ENCODE results near the gene LRRC34. TPM values are rescaled to one million over a fixed set of nuclear protein-coding genes. Genes with fewer than 3 reads are reported as not detected.

The LRRC34 gene
- total RNA-seq, 2 donors from 2014 or later = 0.77 to 0.82 TPM

DNA sequence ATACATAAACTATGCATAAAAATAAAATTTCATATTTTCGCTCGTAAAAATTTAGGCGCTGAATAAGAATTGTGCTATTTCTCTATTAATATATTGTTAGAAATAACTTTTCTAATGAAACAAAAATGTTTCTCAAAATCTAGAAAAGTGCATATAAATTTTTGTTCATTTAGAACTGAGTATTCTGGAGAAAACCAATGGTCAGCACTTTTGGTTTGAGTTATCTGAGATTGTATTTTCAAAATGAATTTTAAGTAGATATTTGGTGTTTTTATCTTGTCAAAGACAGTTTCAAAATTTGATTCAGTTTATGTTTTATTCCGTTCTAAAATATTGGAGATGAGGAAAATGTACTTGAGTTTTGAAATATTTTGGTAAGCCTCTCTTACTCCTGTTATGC lies 25.6 kb downstream of the LRRC34 start:
- no peak for DNase-seq
- Histone ChIP-seq H3K27ac (no peak overlapping the region), H3K4me3 (no peak overlapping the region), H3K9ac (ENCODE audit: low read depth in 2 of 2, low read length in 2 of 2) (no peak overlapping the region), H3K4me1 (no peaks in the 10 kb centered on the region), H3K27me3 (no peaks in the 10 kb centered on the region), H3K36me3 (peaks cover 6% of the 10 kb centered on the region), H3K9me3 (no peaks in the 10 kb centered on the region)
- TF ChIP-seq, protein P1, sequence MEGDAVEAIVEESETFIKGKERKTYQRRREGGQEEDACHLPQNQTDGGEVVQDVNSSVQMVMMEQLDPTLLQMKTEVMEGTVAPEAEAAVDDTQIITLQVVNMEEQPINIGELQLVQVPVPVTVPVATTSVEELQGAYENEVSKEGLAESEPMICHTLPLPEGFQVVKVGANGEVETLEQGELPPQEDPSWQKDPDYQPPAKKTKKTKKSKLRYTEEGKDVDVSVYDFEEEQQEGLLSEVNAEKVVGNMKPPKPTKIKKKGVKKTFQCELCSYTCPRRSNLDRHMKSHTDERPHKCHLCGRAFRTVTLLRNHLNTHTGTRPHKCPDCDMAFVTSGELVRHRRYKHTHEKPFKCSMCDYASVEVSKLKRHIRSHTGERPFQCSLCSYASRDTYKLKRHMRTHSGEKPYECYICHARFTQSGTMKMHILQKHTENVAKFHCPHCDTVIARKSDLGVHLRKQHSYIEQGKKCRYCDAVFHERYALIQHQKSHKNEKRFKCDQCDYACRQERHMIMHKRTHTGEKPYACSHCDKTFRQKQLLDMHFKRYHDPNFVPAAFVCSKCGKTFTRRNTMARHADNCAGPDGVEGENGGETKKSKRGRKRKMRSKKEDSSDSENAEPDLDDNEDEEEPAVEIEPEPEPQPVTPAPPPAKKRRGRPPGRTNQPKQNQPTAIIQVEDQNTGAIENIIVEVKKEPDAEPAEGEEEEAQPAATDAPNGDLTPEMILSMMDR (IDR thresholded peaks at IDR 0.05) = no peak
- intact Hi-C loops (cut with DNase I) = no loop called here

DNA sequence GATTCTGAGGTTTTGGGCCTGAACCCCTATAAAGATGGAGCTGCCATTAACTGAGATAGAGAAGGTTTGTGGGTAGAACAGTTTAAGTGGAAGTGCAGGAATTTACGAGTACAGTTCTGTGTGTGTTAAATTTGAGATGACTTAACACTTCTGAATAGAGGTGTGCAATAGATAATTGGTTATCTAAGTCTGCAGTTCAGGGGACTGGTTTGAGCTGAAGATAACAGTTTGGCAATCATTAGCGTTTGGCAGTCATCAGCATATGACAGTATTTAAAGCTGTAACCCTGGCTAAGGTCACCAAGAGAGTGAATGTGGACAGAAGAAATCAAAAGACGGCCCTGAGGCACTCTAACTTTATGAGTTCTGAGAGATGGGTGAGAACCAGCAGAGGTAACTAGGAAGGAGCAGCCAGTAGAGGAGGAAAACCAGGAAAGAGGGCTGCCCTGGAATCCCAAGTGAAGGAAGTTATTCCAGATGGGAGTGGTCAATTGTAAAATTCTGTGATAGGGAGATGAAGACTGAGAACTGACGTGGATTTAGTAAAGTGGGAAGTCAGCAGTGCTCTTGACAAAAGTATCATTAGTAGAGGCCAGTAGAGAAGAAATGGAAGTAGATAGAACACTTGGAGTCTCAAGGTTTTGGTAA lies 31.4 kb downstream of the LRRC34 start:
- intact Hi-C loops (cut with DNase I) = no loop called here
- Histone ChIP-seq H3K36me3 (peaks cover 4% of the 10 kb centered on the region), H3K27ac (no peak overlapping the region), H3K9ac (ENCODE audit: low read depth in 2 of 2, low read length in 2 of 2) (no peak overlapping the region), H3K9me3 (no peaks in the 10 kb centered on the region), H3K27me3 (no peaks in the 10 kb centered on the region), H3K4me3 (no peak overlapping the region), H3K4me1 (no peaks in the 10 kb centered on the region)
- no peak for DNase-seq
- TF ChIP-seq, protein P1 (IDR thresholded peaks at IDR 0.05) = no peak

DNA sequence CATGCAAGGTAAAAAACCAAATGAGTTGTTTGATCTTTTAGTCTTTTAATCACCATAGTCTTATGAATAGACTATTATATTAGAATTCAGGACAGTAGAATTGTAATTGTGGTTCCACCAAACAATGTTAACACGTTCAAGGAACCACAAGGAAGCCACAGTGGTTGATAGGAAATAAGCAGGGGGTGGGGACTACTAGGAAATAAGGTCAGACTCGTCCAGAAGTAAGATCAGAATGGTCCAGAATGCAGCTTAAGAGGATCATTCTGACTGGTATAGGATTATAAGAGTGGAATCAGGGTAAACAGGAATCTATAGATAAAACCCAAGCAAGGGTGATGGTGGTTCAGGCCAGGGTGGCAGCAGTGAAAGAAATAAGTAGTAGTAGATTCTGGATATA lies 32.0 kb downstream of the LRRC34 start:
- Histone ChIP-seq H3K4me3 (no peak overlapping the region), H3K36me3 (peaks cover 4% of the 10 kb centered on the region), H3K27me3 (no peaks in the 10 kb centered on the region), H3K9ac (ENCODE audit: low read depth in 2 of 2, low read length in 2 of 2) (no peak overlapping the region), H3K27ac (no peak overlapping the region), H3K4me1 (peaks cover 4% of the 10 kb centered on the region), H3K9me3 (no peaks in the 10 kb centered on the region)
- no peak for DNase-seq
- intact Hi-C loops (cut with DNase I) = no loop called here
- TF ChIP-seq, protein P1 (IDR thresholded peaks at IDR 0.05) = no peak

DNA sequence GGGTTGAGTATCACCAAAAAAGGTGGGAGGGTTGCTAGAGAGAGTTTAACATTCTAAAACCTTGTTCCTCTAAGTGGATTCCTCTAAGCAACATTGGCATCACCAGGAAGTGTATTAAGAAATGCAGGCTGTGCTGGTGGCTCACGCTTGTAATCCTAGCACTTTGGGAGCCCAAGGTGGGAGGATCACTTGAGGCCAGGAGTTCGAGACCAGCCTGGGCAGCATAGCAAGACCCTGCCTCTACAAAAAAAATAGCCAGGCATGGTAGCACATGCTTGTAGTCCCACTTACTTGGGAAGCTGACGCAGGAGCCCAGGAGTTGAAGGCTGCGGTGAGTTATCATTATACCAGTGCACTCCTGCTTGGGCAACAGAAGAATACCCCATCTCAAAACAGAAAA lies 34.9 kb downstream of the LRRC34 start:
- intact Hi-C loops (cut with DNase I) = loop anchor here (10.0 kb wide), 1 partner anchor 207 kb away; no protein-coding TSS in a partner anchor
- no peak for DNase-seq
- Histone ChIP-seq H3K27me3 (no peaks in the 10 kb centered on the region), H3K36me3 (peaks cover 4% of the 10 kb centered on the region), H3K9ac (ENCODE audit: low read depth in 2 of 2, low read length in 2 of 2) (no peak overlapping the region), H3K4me3 (no peak overlapping the region), H3K27ac (no peak overlapping the region), H3K4me1 (peaks cover 23% of the 10 kb centered on the region), H3K9me3 (no peaks in the 10 kb centered on the region)
- TF ChIP-seq, protein P1 (IDR thresholded peaks at IDR 0.05) = no peak

DNA sequence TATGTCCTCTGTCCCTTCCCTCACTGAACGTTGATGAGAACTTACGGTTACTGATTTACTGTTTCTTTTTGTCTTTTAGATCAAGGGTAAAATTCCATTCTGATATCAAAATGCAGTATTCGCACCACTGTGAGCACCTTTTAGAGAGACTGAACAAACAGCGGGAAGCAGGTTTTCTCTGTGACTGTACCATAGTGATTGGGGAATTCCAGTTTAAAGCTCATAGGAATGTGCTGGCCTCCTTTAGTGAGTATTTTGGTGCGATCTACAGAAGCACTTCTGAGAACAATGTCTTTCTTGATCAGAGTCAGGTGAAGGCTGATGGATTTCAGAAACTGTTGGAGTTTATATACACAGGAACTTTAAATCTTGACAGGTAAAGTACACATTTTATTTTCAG lies 38.5 kb downstream of the LRRC34 start:
- peak overlapping the region in 1 of 2 donors; percentile 97 for H3K9ac ChIP-seq (ENCODE audit: low read depth in 2 of 2, low read length in 2 of 2)
- H3K36me3 ChIP-seq = no peaks in the 10 kb centered on the region
- H3K27ac ChIP-seq = no peak overlapping the region
- H3K4me1 ChIP-seq = peaks cover 23% of the 10 kb centered on the region
- no peak for DNase-seq
- H3K27me3 ChIP-seq = no peaks in the 10 kb centered on the region
- peak overlapping the region; percentile 87 for H3K4me3 ChIP-seq
- no peaks in the 10 kb centered on the region for H3K9me3 ChIP-seq
- TF ChIP-seq, protein P1 (IDR thresholded peaks at IDR 0.05) = no peak
- intact Hi-C loops (cut with DNase I) = loop anchor here (10.0 kb wide), 1 partner anchor 211 kb away; no protein-coding TSS in a partner anchor
